ENCODE results near the gene ZNF608. TPM values are rescaled to one million over a fixed set of nuclear protein-coding genes. Genes with fewer than 3 reads are reported as not detected.

ZNF608 gene
- total RNA-seq, 1 donor from 2014 or later, result 15.3 TPM

GRCh38 chr5:124720593-124720992 is 25.8 kb downstream of the ZNF608 start:
- no peak for DNase-seq (ENCODE audit: low spot score)

GRCh38 chr5:124719113-124719967 is 27.1 kb downstream of the ZNF608 start:
- DNase-seq (ENCODE audit: low spot score), result no peak

- no peak for DNase-seq (ENCODE audit: low spot score)
Observed at GRCh38 chr5:124718380-124718789, 28.1 kb downstream of the ZNF608 start.

- DNase-seq (ENCODE audit: low spot score), result no peak
Observed at GRCh38 chr5:124716169-124716568, 30.3 kb downstream of the ZNF608 start.

GRCh38 chr5:124714910-124715309 is 31.5 kb downstream of the ZNF608 start:
- DNase-seq (ENCODE audit: low spot score), result no peak

- no peak for DNase-seq (ENCODE audit: low spot score)
Observed at GRCh38 chr5:124713595-124713994, 32.8 kb downstream of the ZNF608 start.

- DNase-seq (ENCODE audit: low spot score), result no peak
Observed at GRCh38 chr5:124712731-124713305, 33.6 kb downstream of the ZNF608 start.

GRCh38 chr5:124708086-124708485 is 38.4 kb downstream of the ZNF608 start:
- no peak for DNase-seq (ENCODE audit: low spot score)

GRCh38 chr5:124707520-124707919 is 38.9 kb downstream of the ZNF608 start:
- DNase-seq (ENCODE audit: low spot score), result no peak

GRCh38 chr5:124706729-124707361 is 39.6 kb downstream of the ZNF608 start:
- no peak for DNase-seq (ENCODE audit: low spot score)

- no peak for DNase-seq (ENCODE audit: low spot score)
Observed at GRCh38 chr5:124706051-124706450, 40.4 kb downstream of the ZNF608 start.

- DNase-seq (ENCODE audit: low spot score), result no peak
Observed at GRCh38 chr5:124705577-124705976, 40.9 kb downstream of the ZNF608 start.

GRCh38 chr5:124704594-124705284 is 41.7 kb downstream of the ZNF608 start:
- no peak for DNase-seq (ENCODE audit: low spot score)

- no peak for DNase-seq (ENCODE audit: low spot score)
Observed at GRCh38 chr5:124703995-124704394, 42.4 kb downstream of the ZNF608 start.

GRCh38 chr5:124702525-124702924 is 43.9 kb downstream of the ZNF608 start:
- no peak for DNase-seq (ENCODE audit: low spot score)

- DNase-seq (ENCODE audit: low spot score), result no peak
Observed at GRCh38 chr5:124701873-124702425, 44.5 kb downstream of the ZNF608 start.

GRCh38 chr5:124701016-124701415 is 45.4 kb downstream of the ZNF608 start:
- no peak for DNase-seq (ENCODE audit: low spot score)

- no peak for DNase-seq (ENCODE audit: low spot score)
Observed at GRCh38 chr5:124700333-124700732, 46.1 kb downstream of the ZNF608 start.

- no peak for DNase-seq (ENCODE audit: low spot score)
Observed at GRCh38 chr5:124698770-124699169, 47.7 kb downstream of the ZNF608 start.

- no peak for DNase-seq (ENCODE audit: low spot score)
Observed at GRCh38 chr5:124697933-124698591, 48.4 kb downstream of the ZNF608 start.

- no peak for DNase-seq (ENCODE audit: low spot score)
Observed at GRCh38 chr5:124697501-124697900, 48.9 kb downstream of the ZNF608 start.
